Keratinocyte (primary cell): ENCODE data around the gene STK40. TPM values are rescaled to one million over a fixed set of nuclear protein-coding genes. Genes with fewer than 3 reads are reported as not detected.

Source experiments
- DNase-seq: peaks from one replicate; pipeline ENCODE4 v3.0.0-alpha.2; 2011; ENCODE audit warnings: low read depth, missing footprints, low spot score
- FAIRE-seq: peaks from 2 replicates; lab custom pipeline; 2011; peaks lifted over from hg19 to GRCh38; lab: Jason Lieb, UNC
- H2AFZ ChIP-seq: 2 replicates; pipeline ENCODE4 v1.6.0; 2012; ENCODE audit warnings: low read length, control low read depth, inconsistent platforms; ENCODE audit not compliant: control insufficient read depth
- H3K27ac ChIP-seq: 2 replicates; pipeline ENCODE4 v1.5.1; 2011; ENCODE audit warnings: low read length; ENCODE audit not compliant: control insufficient read depth, insufficient read depth
- H3K27me3 ChIP-seq: 3 replicates; pipeline ENCODE4 v1.6.0; 2011; ENCODE audit warnings: low read length; ENCODE audit not compliant: control insufficient read depth, insufficient read depth; ENCODE audit errors: extremely low read depth
- H3K36me3 ChIP-seq, 2 experiments: 2 replicates in 1 of 2; 3 replicates in 1 of 2; pipeline ENCODE4 v1.5.1; 2011; ENCODE audit warnings: low read length in 2 of 2, mild to moderate bottlenecking in 1 of 2; ENCODE audit not compliant: control insufficient read depth in 2 of 2, insufficient read depth in 2 of 2; ENCODE audit errors: extremely low read depth in 1 of 2
- H3K4me1 ChIP-seq: 3 replicates; pipeline ENCODE4 v1.5.1; 2011; ENCODE audit warnings: low read length; ENCODE audit not compliant: control insufficient read depth, insufficient read depth; ENCODE audit errors: extremely low read depth
- H3K4me2 ChIP-seq: 3 replicates; pipeline ENCODE4 v1.6.0; 2011; ENCODE audit warnings: low read depth, low read length; ENCODE audit not compliant: control insufficient read depth, insufficient read depth; ENCODE audit errors: extremely low read depth
- H3K4me3 ChIP-seq, 3 experiments: fragments of 200-600 bp in 1 of 3; sonication (generic) in 1 of 3; 2 replicates in 2 of 3; 3 replicates in 1 of 3; pipeline ENCODE4 v1.5.1; 2011 to 2016; ENCODE audit warnings: low read length in 3 of 3, mild to moderate bottlenecking in 3 of 3, control low read depth in 2 of 3, inconsistent platforms in 1 of 3, low read depth in 1 of 3, mixed read lengths in 1 of 3, mixed run types in 1 of 3, moderate library complexity in 1 of 3; ENCODE audit not compliant: control insufficient read depth in 2 of 3, insufficient read depth in 2 of 3; ENCODE audit errors: extremely low read depth in 1 of 3
- H3K79me2 ChIP-seq: 2 replicates; pipeline ENCODE4 v1.6.0; 2012; ENCODE audit warnings: low read length; ENCODE audit not compliant: control insufficient read depth, insufficient read depth
- H3K9ac ChIP-seq: 3 replicates; pipeline ENCODE4 v1.6.0; 2011; ENCODE audit warnings: low read length; ENCODE audit not compliant: control insufficient read depth, insufficient read depth; ENCODE audit errors: extremely low read depth
- H3K9me1 ChIP-seq: 3 replicates; pipeline ENCODE4 v1.6.0; 2011; ENCODE audit warnings: low read length; ENCODE audit not compliant: control insufficient read depth, insufficient read depth; ENCODE audit errors: extremely low read depth
- H3K9me3 ChIP-seq: 2 replicates; pipeline ENCODE4 v1.5.1; 2012; ENCODE audit warnings: low read depth, low read length; ENCODE audit not compliant: control insufficient read depth
- H4K20me1 ChIP-seq: 3 replicates; pipeline ENCODE4 v1.6.0; 2011; ENCODE audit warnings: low read length; ENCODE audit not compliant: control insufficient read depth, insufficient read depth; ENCODE audit errors: extremely low read depth
- CTCF ChIP-seq, 3 experiments: IDR thresholded peaks in 1 of 3; conservative IDR thresholded peaks in 1 of 3; optimal IDR thresholded peaks in 1 of 3; 2 replicates in 2 of 3; 3 replicates in 1 of 3; pipeline versions ENCODE3 to v1.5.1; 2011; ENCODE audit warnings: low read length in 3 of 3, mild to moderate bottlenecking in 3 of 3, moderate library complexity in 2 of 3, control low read depth in 1 of 3, inconsistent platforms in 1 of 3; ENCODE audit not compliant: insufficient read depth in 2 of 3; ENCODE audit errors: extremely low read depth in 1 of 3
- EZH2 ChIP-seq: IDR thresholded peaks from one replicate; pipeline ENCODE4 v1.6.1; 2012; ENCODE audit warnings: inconsistent platforms, mild to moderate bottlenecking, low read length, moderate library complexity
- dilution Hi-C: fragments of 300-500 bp; cut with MboI; formaldehyde crosslinking; loops from one replicate; pipeline ENCODE4 v1.7.0; 2020; ENCODE audit warnings: low sequenced_read_pairs; ENCODE audit not compliant: extremely low pct_ligation_motif_present
- polyA plus RNA-seq, 5 experiments: library from polyadenylated mRNA; depleted of rRNA in 3 of 5; stranded (reverse) in 3 of 5; stranded (forward) in 1 of 5; unstranded in 1 of 5; fragments of >200 nt; gene quantifications; 1 replicate in 1 of 5; 2 replicates in 3 of 5; 3 replicates in 1 of 5; pipeline versions ENCODE4 v1.2.1 to v1.2.3, GENCODE V29; 2011 to 2012; ENCODE audit warnings: missing spikeins in 2 of 5, low read depth in 1 of 5, low replicate concordance in 1 of 5

Gene STK40
- polyA plus RNA-seq, 1 donor (not counting 4 experiments of a cell fraction or from before 2014, with no cell fraction given) = 10.4 TPM

GRCh38 chr1:36346741-36347370, 38.9 kb downstream of the STK40 start:
- Histone ChIP-seq H3K79me2 (no peaks in the 10 kb centered on the region), H3K4me3 (no peak overlapping the region), H3K27ac (no peak overlapping the region), H3K4me1 (peaks cover 40% of the 10 kb centered on the region), H4K20me1 (no peaks in the 10 kb centered on the region), H3K4me2 (no peak overlapping the region), H3K9ac (no peak overlapping the region), H3K9me3 (no peaks in the 10 kb centered on the region), H2AFZ (no peak overlapping the region), H3K9me1 (peaks cover 3% of the 10 kb centered on the region), H3K36me3 (peaks cover 34 to 41% of the 10 kb centered on the region in 2 experiments), H3K27me3 (no peaks in the 10 kb centered on the region)
- FAIRE-seq (no peak), DNase-seq (no peak)
- dilution Hi-C loops = no loop called here
- TF ChIP-seq CTCF (optimal IDR thresholded peaks at IDR 0.05 in 1 of 3, IDR thresholded peaks at IDR 0.05 in 1 of 3, conservative IDR thresholded peaks at IDR 0.05 in 1 of 3; ENCODE audit: extremely low read depth in 1 of 3, insufficient read depth in 2 of 3, low read length in 3 of 3) (no peak), EZH2 (no peak)

- TF ChIP-seq CTCF (optimal IDR thresholded peaks at IDR 0.05 in 1 of 3, IDR thresholded peaks at IDR 0.05 in 1 of 3, conservative IDR thresholded peaks at IDR 0.05 in 1 of 3; ENCODE audit: extremely low read depth in 1 of 3, insufficient read depth in 2 of 3, low read length in 3 of 3) = no peak
- no peak for TF ChIP-seq EZH2
- Histone ChIP-seq H4K20me1 (no peaks in the 10 kb centered on the region), H3K9ac (no peak overlapping the region), H3K4me2 (no peak overlapping the region), H3K4me3 (no peak overlapping the region), H3K9me3 (no peaks in the 10 kb centered on the region), H3K79me2 (no peaks in the 10 kb centered on the region), H3K4me1 (peaks cover 25% of the 10 kb centered on the region), H3K9me1 (peaks cover 1% of the 10 kb centered on the region), H3K27ac (no peak overlapping the region), H3K27me3 (no peaks in the 10 kb centered on the region), H2AFZ (no peak overlapping the region), H3K36me3 (peaks cover 39% of the 10 kb centered on the region in 2 experiments)
- FAIRE-seq = no peak
- dilution Hi-C loops = no loop called here
- no peak for DNase-seq
Measured at GRCh38 chr1:36345353-36345752, 40.4 kb downstream of the STK40 start.
